Esophagus muscularis mucosa (tissue), 4 donors: ENCODE results near the gene STAT4. TPM values are rescaled to one million over a fixed set of nuclear protein-coding genes. Genes with fewer than 3 reads are reported as not detected.

Experiments used
- DNase-seq: peaks from one replicate; pipeline ENCODE4 v3.0.0-alpha.2; 2017; ENCODE audit errors: extremely low spot score
- H3K27ac ChIP-seq, 4 donors: fragments of 200-600 bp; sonication (generic); replicated peaks in 1 of 4; 1 replicate in 3 of 4; 2 replicates in 1 of 4; pipeline ENCODE4 v1.5.1; 2016 to 2019; ENCODE audit warnings: mild to moderate bottlenecking in 1 of 4
- H3K27me3 ChIP-seq, 4 donors: fragments of 200-600 bp; sonication (generic); one replicate each; pipeline versions ENCODE4 v1.5.1 to v1.6.0; 2016 to 2019
- H3K36me3 ChIP-seq, 4 donors: fragments of 200-600 bp; sonication (generic); one replicate each; pipeline ENCODE4 v1.5.1; 2016 to 2019
- H3K4me1 ChIP-seq, 4 donors: fragments of 200-600 bp; sonication (generic); one replicate each; pipeline ENCODE4 v1.5.1; 2016 to 2019
- H3K4me3 ChIP-seq, 4 donors: fragments of 200-600 bp; sonication (generic); 1 replicate in 2 of 4; 2 replicates in 2 of 4; pipeline ENCODE4 v1.5.1; 2016 to 2019; ENCODE audit warnings: mild to moderate bottlenecking in 4 of 4, moderate library complexity in 1 of 4
- H3K9me3 ChIP-seq, 4 donors: fragments of 200-600 bp; sonication (generic); 1 replicate in 3 of 4; 2 replicates in 1 of 4; pipeline ENCODE4 v1.5.1; 2016 to 2019
- EP300 ChIP-seq: sonication (generic); formaldehyde crosslinking; IDR thresholded peaks from one replicate; pipeline ENCODE4 v1.6.1; 2017; ENCODE audit warnings: antibody characterized with exemption
- POLR2A ChIP-seq: fragments of 450-650 bp; IDR thresholded peaks from one replicate; pipeline ENCODE4 v1.6.1; 2017; ENCODE audit warnings: antibody characterized with exemption, moderate library complexity, mild to moderate bottlenecking, low read depth
- POLR2AphosphoS5 ChIP-seq, 2 donors: sonication (generic); formaldehyde crosslinking; IDR thresholded peaks; one replicate each; pipeline ENCODE4 v1.6.1; 2017; ENCODE audit warnings: antibody characterized with exemption in 2 of 2
- WGBS: methylation state at CpG from one replicate; pipeline ENCODE4 v1.1.5; 2018; 5-methylcytosine and 5-hydroxymethylcytosine counted together
- intact Hi-C: fragments of 100-400 bp; cut with DNase I; formaldehyde crosslinking; loops from one replicate; pipeline ENCODE4 v1.15.1; 2023
- total RNA-seq, 4 donors: library from RNA; depleted of rRNA; stranded (reverse); fragments of >200 nt; gene quantifications; one replicate each; pipeline versions ENCODE4 v1.1.0 to v1.2.1, GENCODE V29; 2016
- TF ChIP-seq, protein P1 (sequence below), 3 experiments: fragments of 200-600 bp in 2 of 3; fragments of 450-650 bp in 1 of 3; sonication (generic) in 2 of 3; IDR thresholded peaks; one replicate each; pipeline ENCODE4 v1.5.1; 2017 to 2019; ENCODE audit warnings: antibody characterized with exemption in 3 of 3, mild to moderate bottlenecking in 2 of 3, moderate library complexity in 1 of 3

The STAT4 gene
- total RNA-seq, 4 donors from 2014 or later, result 0.26 to 5.4 (median 2.4) TPM

DNA sequence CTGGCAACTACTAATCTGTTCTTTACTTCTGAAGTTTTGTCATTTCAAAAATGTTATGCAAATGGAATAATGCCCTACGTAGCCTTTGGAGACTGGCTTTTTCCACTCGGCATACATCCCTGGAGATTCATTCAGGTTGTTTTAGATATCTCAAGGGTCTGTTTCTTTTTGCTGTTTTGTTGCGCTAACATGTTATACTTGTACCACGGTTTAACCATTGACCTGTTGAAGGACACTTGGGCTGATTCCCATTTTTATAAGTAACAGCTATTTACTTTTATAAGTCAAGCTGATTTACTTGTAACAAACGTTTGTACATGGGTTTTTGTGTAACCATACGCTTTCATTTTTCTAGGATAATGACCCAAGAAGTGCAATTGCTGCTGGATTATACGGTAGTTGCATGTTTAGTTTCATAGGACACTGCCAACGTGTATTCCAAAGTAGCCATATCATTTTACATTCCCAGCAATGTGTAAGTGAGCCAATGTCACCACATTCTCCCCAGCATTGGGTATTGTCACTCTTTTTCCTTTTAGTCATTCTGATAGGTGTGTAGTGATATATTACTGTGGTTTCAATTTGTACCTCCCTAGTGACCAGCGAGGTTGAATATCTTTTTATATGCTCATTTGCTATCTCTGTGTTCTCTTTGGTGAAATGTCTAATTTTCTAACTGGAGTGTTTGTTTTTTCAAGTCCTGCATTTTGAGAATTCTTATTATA lies 36.5 kb upstream of the STAT4 start:
- H3K9me3 ChIP-seq, result no peaks in the 10 kb centered on the region
- H3K27me3 ChIP-seq, result no peaks in the 10 kb centered on the region
- no peaks in the 10 kb centered on the region for H3K4me1 ChIP-seq
- DNase-seq, result no peak
- H3K27ac ChIP-seq, result no peak overlapping the region
- no peaks in the 10 kb centered on the region for H3K36me3 ChIP-seq
- 89% methylated on average over 9 of the region's 9 CpGs for WGBS
- H3K4me3 ChIP-seq, result no peak overlapping the region
- intact Hi-C loops, result no loop called here
- no peak for TF ChIP-seq POLR2AphosphoS5 (IDR thresholded peaks at IDR 0.05)

DNA sequence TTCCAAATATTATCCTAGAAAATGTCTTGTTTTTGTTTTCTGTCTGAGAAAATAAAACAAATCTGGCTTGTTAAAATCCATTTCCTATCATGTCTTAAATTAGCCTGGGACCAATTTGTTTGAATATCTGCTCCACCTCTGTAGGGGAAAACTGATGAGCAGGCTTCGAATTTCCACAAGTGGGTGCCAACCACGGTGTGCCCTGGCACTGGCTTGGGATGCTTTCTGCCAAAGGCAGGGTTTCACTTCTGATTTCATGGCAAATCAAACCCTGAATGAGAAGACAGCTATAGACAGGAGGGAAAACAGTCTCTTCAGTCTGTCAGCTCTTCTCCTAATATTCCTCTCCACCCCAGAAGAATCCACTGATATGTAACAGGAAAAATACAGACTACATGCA lies 33.7 kb upstream of the STAT4 start:
- no peaks in the 10 kb centered on the region for H3K27me3 ChIP-seq
- H3K9me3 ChIP-seq, result no peaks in the 10 kb centered on the region
- 77% methylated on average over 2 of the region's 2 CpGs for WGBS
- no peak for TF ChIP-seq POLR2A
- TF ChIP-seq, protein P1, sequence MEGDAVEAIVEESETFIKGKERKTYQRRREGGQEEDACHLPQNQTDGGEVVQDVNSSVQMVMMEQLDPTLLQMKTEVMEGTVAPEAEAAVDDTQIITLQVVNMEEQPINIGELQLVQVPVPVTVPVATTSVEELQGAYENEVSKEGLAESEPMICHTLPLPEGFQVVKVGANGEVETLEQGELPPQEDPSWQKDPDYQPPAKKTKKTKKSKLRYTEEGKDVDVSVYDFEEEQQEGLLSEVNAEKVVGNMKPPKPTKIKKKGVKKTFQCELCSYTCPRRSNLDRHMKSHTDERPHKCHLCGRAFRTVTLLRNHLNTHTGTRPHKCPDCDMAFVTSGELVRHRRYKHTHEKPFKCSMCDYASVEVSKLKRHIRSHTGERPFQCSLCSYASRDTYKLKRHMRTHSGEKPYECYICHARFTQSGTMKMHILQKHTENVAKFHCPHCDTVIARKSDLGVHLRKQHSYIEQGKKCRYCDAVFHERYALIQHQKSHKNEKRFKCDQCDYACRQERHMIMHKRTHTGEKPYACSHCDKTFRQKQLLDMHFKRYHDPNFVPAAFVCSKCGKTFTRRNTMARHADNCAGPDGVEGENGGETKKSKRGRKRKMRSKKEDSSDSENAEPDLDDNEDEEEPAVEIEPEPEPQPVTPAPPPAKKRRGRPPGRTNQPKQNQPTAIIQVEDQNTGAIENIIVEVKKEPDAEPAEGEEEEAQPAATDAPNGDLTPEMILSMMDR (IDR thresholded peaks at IDR 0.05), result no peak
- no peak for TF ChIP-seq POLR2AphosphoS5 (IDR thresholded peaks at IDR 0.05)
- no peaks in the 10 kb centered on the region for H3K4me1 ChIP-seq
- H3K27ac ChIP-seq, result no peak overlapping the region
- no peak overlapping the region for H3K4me3 ChIP-seq
- intact Hi-C loops, result no loop called here
- no peaks in the 10 kb centered on the region for H3K36me3 ChIP-seq
- no peak for DNase-seq

DNA sequence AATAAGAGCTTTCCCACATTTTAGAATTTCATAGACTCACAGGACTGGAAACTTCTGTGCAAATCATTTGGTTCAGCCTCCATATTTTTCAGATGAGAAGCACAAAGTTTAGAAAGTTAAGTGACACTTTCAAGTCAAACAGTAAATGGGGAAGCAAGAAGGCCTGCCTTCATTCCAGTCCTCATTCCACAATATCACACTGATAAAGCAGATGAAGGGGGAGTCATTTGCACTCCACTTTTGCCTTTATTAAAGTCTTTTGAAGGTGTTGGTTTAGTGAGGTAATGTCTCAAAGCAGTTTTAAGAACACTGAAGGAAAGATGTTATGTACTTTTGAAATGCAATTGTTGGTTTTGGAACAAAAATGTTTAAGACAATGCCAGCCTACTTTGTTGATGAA lies 32.7 kb upstream of the STAT4 start:
- H3K27me3 ChIP-seq, result no peaks in the 10 kb centered on the region
- TF ChIP-seq POLR2A, result no peak
- TF ChIP-seq EP300, result no peak
- no peak overlapping the region for H3K4me3 ChIP-seq
- no peak overlapping the region for H3K27ac ChIP-seq
- no peaks in the 10 kb centered on the region for H3K4me1 ChIP-seq
- DNase-seq, result no peak
- H3K9me3 ChIP-seq, result no peaks in the 10 kb centered on the region
- intact Hi-C loops, result no loop called here
- H3K36me3 ChIP-seq, result no peaks in the 10 kb centered on the region

DNA sequence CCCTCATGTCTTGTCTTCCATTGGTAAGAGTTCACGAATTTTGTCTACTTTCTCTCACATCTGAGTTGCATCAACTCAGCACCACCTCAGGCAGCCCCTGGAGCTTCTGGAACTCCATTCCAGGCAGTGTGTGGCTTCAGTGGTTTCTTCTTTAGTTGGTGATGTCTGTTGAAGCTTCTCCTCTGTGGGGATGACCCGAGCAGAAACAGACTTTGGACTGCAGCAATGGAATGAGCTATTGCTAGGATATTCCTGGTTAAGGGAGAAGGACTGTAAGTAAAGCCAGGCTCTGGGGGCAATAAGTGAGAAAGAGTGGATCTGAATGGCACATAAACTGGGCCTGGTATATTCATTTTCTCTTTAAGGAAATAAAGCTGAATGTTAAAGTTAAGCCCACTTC lies 32.3 kb upstream of the STAT4 start:
- 92% methylated on average over 2 of the region's 2 CpGs for WGBS
- TF ChIP-seq POLR2AphosphoS5 (IDR thresholded peaks at IDR 0.05), result no peak
- TF ChIP-seq, protein P1 (IDR thresholded peaks at IDR 0.05), result no peak
- no peak for TF ChIP-seq POLR2A
- TF ChIP-seq EP300, result no peak
- H3K36me3 ChIP-seq, result no peaks in the 10 kb centered on the region
- no peaks in the 10 kb centered on the region for H3K27me3 ChIP-seq
- DNase-seq, result no peak
- H3K4me1 ChIP-seq, result no peaks in the 10 kb centered on the region
- no peak overlapping the region for H3K27ac ChIP-seq
- no peaks in the 10 kb centered on the region for H3K9me3 ChIP-seq
- intact Hi-C loops, result no loop called here
- no peak overlapping the region for H3K4me3 ChIP-seq

DNA sequence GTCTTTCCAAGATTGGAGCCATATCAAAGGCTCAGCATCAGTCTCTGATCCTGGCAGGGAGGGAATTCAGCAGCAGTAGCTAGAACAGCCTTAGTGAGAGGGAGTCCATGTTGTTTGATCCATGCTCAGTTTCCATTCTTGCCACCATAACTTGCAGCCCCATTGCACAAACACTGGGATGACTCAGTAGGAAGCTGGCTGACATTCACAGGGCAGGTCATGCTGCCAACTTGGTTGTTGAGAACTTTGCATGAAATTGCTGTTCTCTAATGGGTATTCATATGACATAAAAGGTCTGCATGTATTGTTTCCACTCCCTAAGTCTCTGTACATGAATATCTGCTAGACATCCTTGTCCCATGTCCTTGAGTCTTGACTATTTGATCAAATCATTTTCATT lies 29.9 kb upstream of the STAT4 start:
- Histone ChIP-seq H3K36me3 (no peaks in the 10 kb centered on the region), H3K27ac (no peak overlapping the region), H3K4me1 (no peaks in the 10 kb centered on the region), H3K9me3 (no peaks in the 10 kb centered on the region), H3K4me3 (no peak overlapping the region), H3K27me3 (no peaks in the 10 kb centered on the region)
- intact Hi-C loops, result no loop called here
- DNase-seq, result no peak
- TF ChIP-seq POLR2A (no peak), EP300 (no peak), POLR2AphosphoS5 (IDR thresholded peaks at IDR 0.05) (no peak)
- TF ChIP-seq, protein P1 (IDR thresholded peaks at IDR 0.05), result no peak

DNA sequence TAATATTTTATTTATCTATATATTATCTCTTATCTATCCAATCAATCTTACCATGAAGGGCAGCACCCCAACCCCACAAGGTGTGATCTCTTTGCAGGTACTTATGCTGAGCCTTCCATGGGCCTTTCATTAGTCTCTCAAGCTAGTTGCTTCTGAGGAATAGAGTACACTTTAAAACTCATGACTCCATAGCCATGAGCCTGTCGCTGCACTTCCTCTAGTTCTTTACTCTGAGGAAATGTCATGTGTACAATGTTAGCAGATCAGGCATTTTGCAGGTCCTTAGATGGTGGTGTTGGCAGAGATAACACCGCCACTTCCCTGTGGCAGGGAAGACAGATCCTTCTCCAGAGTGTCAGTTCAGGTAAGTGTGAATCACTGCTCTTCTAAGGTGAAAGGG lies 29.5 kb upstream of the STAT4 start:
- no peaks in the 10 kb centered on the region for H3K36me3 ChIP-seq
- DNase-seq, result no peak
- no peaks in the 10 kb centered on the region for H3K4me1 ChIP-seq
- intact Hi-C loops, result no loop called here
- H3K4me3 ChIP-seq, result no peak overlapping the region
- no peaks in the 10 kb centered on the region for H3K27me3 ChIP-seq
- H3K27ac ChIP-seq, result no peak overlapping the region
- no peak for TF ChIP-seq POLR2A
- TF ChIP-seq, protein P1 (IDR thresholded peaks at IDR 0.05), result no peak
- no peak for TF ChIP-seq EP300
- TF ChIP-seq POLR2AphosphoS5 (IDR thresholded peaks at IDR 0.05), result no peak
- no peaks in the 10 kb centered on the region for H3K9me3 ChIP-seq
- WGBS, result 97% methylated on average over 2 of the region's 2 CpGs
